Activated CD4-positive, alpha-beta T cell treated with anti-CD3 and anti-CD28 coated beads for 24 hours (primary cell): ENCODE data around the gene SCUBE2.
"Not testable (repeated sequence)": the region's sequence is repeated elsewhere in the genome, so short reads cannot be mapped to it uniquely, and the experiment has no call there.

Experiments used
- DNase-seq, 2 donors: peaks; one replicate each; pipeline ENCODE4 v3.0.0-alpha.2; 2020; ENCODE audit warnings: low read depth in 2 of 2

Gene SCUBE2

GRCh38 chr11:9109858-9110731, 18.7 kb upstream of the SCUBE2 start:
- no peak for DNase-seq

GRCh38 chr11:9104580-9104979, 13.2 kb upstream of the SCUBE2 start:
- DNase-seq, result no peak

GRCh38 chr11:9103542-9104276, 12.3 kb upstream of the SCUBE2 start:
- DNase-seq, result no peak

- no peak for DNase-seq
Observed at GRCh38 chr11:9099617-9100016, 8.2 kb upstream of the SCUBE2 start.

GRCh38 chr11:9098455-9098854, 7.1 kb upstream of the SCUBE2 start:
- not testable (repeated sequence) for DNase-seq

GRCh38 chr11:9097186-9097943, 6.0 kb upstream of the SCUBE2 start:
- not testable (repeated sequence) for DNase-seq

- DNase-seq, result no peak
Observed at GRCh38 chr11:9096427-9096826, 5.0 kb upstream of the SCUBE2 start.

GRCh38 chr11:9095421-9095820, 4.0 kb upstream of the SCUBE2 start:
- DNase-seq, result no peak

GRCh38 chr11:9094420-9094819, 3.0 kb upstream of the SCUBE2 start:
- DNase-seq, result no peak

GRCh38 chr11:9092853-9093778, 1.7 kb upstream of the SCUBE2 start:
- no peak for DNase-seq

- no peak for DNase-seq
Observed at GRCh38 chr11:9092072-9092471, 673 bp upstream of the SCUBE2 start.

- DNase-seq, result no peak
Observed at GRCh38 chr11:9090488-9091043, 833 bp downstream of the SCUBE2 start.

GRCh38 chr11:9089636-9090035, 1.8 kb downstream of the SCUBE2 start:
- no peak for DNase-seq

- DNase-seq, result no peak
Observed at GRCh38 chr11:9089061-9089460, 2.3 kb downstream of the SCUBE2 start.

GRCh38 chr11:9082575-9082974, 8.8 kb downstream of the SCUBE2 start:
- DNase-seq, result no peak

GRCh38 chr11:9081153-9081552, 10.2 kb downstream of the SCUBE2 start:
- no peak for DNase-seq

GRCh38 chr11:9078113-9079086, 13.0 kb downstream of the SCUBE2 start:
- no peak for DNase-seq

GRCh38 chr11:9077164-9077563, 14.2 kb downstream of the SCUBE2 start:
- DNase-seq, result no peak

- DNase-seq, result no peak
Observed at GRCh38 chr11:9076661-9077060, 14.7 kb downstream of the SCUBE2 start.

- DNase-seq, result no peak
Observed at GRCh38 chr11:9076046-9076445, 15.4 kb downstream of the SCUBE2 start.
